AG04449 (cell line): ENCODE results near the gene CAPN3.

ENCODE experiments used
- CTCF ChIA-PET: fragments of 350-600 bp; formaldehyde crosslinking; extraction: SDS; loops from one replicate; lab custom pipeline; 2021; ENCODE audit warnings: antibody characterized with exemption; lab: Yijun Ruan, JAX
- POLR2A ChIA-PET: fragments of 400-600, 350-600 bp; formaldehyde crosslinking; extraction: SDS; loops from one replicate; lab custom pipeline; 2020; ENCODE audit warnings: antibody characterized with exemption, inconsistent platforms; lab: Yijun Ruan, JAX
- DNase-seq: peaks from one replicate; pipeline ENCODE4 v3.0.0-alpha.2; 2010; ENCODE audit warnings: low read depth, low spot score
- H3K4me3 ChIP-seq: 2 replicates; pipeline ENCODE4 v1.5.1; 2011; ENCODE audit warnings: low read depth, mild to moderate bottlenecking, control low read depth, low read length
- CTCF ChIP-seq: IDR thresholded peaks from one replicate; pipeline ENCODE4 v1.5.1; 2011; ENCODE audit warnings: mild to moderate bottlenecking, moderate library complexity, low read length, control low read depth, inconsistent platforms; ENCODE audit not compliant: insufficient read depth; ENCODE audit errors: missing control alignments

The CAPN3 gene

GRCh38 chr15:42367041-42367440 is 7.7 kb downstream of the CAPN3 start:
- no peak overlapping the region for H3K4me3 ChIP-seq
- CTCF ChIA-PET: interaction anchor here (1.8 to 2.5 kb wide), 2 partner anchors 10 to 18 kb away, joined by 4 to 14 read pairs; no protein-coding TSS in a partner anchor
- TF ChIP-seq CTCF: no peak
- DNase-seq: no peak
- POLR2A ChIA-PET: no interaction called here

GRCh38 chr15:42368096-42368495 is 8.8 kb downstream of the CAPN3 start:
- TF ChIP-seq CTCF: no peak
- ChIA-PET CTCF (interaction anchor here (0.7 to 2.5 kb wide), 4 partner anchors 9 to 19 kb away, joined by 3 to 14 read pairs (median 4); partner anchors contain the start of gene CAPN3), POLR2A (interaction anchor here (0.6 kb wide), 1 partner anchor 21 kb away, joined by 3 read pairs; no protein-coding TSS in a partner anchor)
- no peak for DNase-seq
- no peak overlapping the region for H3K4me3 ChIP-seq

- no peak overlapping the region for H3K4me3 ChIP-seq
- no peak for DNase-seq
- TF ChIP-seq CTCF: no peak
- ChIA-PET POLR2A (no interaction called here), CTCF (interaction anchor here (0.6 to 2.8 kb wide), 2 partner anchors 13 to 41 kb away, joined by 3 to 12 read pairs; no protein-coding TSS in a partner anchor)
Observed at GRCh38 chr15:42371096-42371495, 11.8 kb downstream of the CAPN3 start.

- no peak for TF ChIP-seq CTCF
- ChIA-PET CTCF (no interaction called here), POLR2A (no interaction called here)
- no peak for DNase-seq
- H3K4me3 ChIP-seq: no peak overlapping the region
Observed at GRCh38 chr15:42373274-42373673, 14.0 kb downstream of the CAPN3 start.

- ChIA-PET CTCF (interaction anchor here (1.3 kb wide), 1 partner anchor 11 kb away, joined by 5 read pairs; no protein-coding TSS in a partner anchor), POLR2A (no interaction called here)
- TF ChIP-seq CTCF: no peak
- no peak overlapping the region for H3K4me3 ChIP-seq
- DNase-seq: no peak
Observed at GRCh38 chr15:42373936-42374335, 14.6 kb downstream of the CAPN3 start.

GRCh38 chr15:42374810-42375209 is 15.5 kb downstream of the CAPN3 start:
- H3K4me3 ChIP-seq: no peak overlapping the region
- no peak for DNase-seq
- ChIA-PET CTCF (interaction anchor here (1.3 kb wide), 1 partner anchor 10 kb away, joined by 5 read pairs; no protein-coding TSS in a partner anchor), POLR2A (no interaction called here)
- no peak for TF ChIP-seq CTCF
